HG02943 (cell line): ENCODE measurements around the gene PPIL4.

Experiments
- ATAC-seq: cut with Tn5 transposase; IDR thresholded peaks from one replicate; pipeline ENCODE4 v1.9.1; 2021; ENCODE audit warnings: mild to moderate bottlenecking, low read depth, moderate library complexity; ENCODE audit not compliant: unreplicated experiment

The PPIL4 gene

DNA sequence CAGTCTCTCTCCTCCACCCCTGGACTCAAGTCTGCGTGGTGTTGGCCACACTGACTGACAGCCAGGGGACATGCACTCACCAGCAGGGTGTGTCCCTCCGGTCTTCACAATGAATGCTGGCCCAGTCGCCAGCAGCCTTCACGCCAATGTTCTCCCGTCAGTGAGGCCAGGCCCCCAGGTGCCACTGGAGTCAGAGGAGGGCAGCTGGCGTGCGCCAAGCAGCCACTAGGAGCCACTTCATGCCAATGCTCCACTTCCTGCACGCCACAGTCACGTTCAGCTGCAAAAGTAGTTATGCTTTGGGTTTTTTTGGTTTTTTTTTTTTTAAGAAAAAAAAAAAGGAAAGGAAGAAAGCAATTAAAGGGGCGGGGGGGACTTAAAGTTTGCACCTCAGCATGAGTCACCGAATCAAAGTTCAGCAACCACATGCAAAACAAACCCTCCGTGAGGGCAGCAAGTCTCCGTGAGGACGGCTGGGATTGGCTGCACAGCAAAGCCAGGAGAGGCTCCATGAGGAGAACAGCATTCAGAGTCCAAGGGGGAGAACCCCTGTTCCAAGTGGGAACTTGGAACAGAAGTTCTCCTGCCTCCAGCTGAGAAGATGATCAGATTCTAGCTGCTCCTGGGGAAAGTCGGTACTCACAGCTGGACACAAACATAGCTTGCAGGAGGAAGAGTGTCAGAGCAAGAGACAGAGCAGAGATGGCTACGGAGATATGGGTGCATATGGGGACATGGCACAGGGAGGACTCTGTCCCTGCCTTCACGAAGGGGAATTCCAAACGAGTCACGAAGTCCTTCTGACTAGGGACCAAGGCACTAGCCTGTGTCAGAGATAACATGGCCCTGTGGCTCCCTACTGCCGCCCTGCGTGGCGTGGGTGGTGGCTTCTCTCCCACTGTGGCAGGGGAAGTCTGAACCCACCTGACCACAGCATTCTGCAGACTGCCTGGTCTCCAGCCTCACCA, 60.8 kb downstream of the PPIL4 start, which contains the start of gene ZC3H12D:
Gene ZC3H12D (minus strand): TSS at position 282 of the 968 bp plus-strand sequence. CDS start 10,471 bp downstream, outside the sequence.
- ATAC-seq: peak; percentile 52

DNA sequence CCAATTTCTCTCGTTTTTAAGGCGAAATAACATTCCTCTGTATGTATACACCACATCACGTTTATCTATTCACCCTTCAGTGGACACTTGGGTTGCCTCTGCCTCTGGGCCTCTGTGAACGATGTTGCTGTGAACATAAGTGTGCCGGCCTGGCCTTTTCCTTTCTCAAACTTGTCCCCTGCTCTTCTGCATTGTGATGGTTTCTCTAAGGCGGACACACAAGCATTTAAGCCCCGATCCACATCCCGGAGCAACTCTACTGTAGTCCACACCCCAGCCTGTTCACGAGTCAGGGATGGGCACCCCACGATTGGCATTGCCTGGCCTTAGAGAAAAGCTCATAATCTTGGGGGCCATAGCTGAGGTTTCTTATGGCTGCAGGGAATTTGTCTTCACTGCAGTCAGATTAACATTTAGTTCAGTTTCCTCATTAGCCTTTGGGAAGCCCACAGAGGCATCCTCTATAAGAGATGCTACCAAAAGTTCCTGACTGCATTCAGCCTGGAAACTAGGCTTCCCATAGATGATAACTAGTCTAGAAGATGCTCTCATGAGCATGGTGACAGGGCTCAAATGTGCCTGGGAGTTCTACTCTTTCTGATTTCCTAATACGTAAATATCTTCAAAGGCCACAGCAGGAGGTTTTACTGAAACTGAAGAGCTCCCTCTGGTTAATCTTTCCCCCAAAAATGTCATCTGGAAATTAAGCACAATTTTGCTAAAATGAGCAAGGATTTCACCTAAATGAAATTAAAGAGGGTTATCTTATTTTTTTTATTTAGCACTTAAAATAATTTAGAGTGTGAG, 61.8 kb downstream of the PPIL4 start:
- ATAC-seq: no peak

DNA sequence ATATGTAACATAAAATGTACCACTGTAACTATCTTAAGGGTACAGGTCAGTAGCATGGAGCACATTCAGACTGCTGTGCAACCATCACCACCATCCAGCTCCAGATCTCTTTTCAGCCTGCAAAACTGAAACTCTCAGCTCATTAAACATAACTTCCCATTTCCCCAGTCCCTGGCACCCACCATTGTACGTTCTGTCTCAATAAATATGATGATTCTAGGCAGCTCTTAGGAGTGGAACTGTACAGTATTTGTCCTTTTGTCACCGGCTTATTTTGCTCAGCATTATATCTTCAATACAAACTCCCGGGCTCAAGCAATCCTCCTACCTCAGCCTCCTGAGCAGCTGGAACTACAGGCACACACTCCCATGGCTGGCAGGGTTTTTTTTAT, 62.5 kb downstream of the PPIL4 start:
- ATAC-seq: no peak

DNA sequence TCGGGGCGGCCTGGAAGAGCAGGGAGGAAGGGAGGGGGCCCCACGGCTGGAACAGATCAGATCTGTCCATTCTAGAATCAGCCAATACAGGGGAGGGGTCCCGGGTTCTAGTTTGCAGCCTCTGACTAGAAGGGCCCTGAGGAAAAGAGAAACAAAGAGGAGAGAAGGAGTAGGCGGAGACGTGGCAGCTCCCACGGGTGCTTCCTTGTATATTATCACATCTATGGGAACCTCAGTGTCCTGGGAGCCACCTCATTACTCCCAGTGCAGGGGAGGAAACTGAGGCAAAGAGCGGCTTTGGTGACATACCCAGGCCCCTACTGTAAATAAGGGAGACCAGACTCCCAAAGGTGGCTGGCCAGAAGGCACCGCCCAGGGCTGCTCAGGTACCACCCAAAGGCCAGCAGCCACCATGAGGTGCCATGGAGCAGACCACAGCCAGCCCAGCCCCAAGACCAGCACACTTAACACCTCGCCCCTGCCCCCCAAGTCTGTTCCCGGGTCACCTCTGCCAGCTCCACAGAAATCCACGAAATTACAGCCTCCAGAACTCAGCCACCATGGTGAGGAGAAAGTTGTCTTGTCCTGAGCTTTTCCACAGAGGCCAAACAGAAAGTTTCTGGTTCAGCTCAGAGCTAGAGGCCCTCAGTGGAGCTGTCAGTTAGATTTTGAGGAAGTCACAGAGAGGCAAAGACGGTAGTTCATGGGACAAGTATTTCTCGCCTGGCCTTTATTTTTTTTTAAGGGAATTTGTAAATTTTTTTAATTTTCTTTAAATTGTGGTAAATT, 63.1 kb downstream of the PPIL4 start:
- no peak for ATAC-seq

DNA sequence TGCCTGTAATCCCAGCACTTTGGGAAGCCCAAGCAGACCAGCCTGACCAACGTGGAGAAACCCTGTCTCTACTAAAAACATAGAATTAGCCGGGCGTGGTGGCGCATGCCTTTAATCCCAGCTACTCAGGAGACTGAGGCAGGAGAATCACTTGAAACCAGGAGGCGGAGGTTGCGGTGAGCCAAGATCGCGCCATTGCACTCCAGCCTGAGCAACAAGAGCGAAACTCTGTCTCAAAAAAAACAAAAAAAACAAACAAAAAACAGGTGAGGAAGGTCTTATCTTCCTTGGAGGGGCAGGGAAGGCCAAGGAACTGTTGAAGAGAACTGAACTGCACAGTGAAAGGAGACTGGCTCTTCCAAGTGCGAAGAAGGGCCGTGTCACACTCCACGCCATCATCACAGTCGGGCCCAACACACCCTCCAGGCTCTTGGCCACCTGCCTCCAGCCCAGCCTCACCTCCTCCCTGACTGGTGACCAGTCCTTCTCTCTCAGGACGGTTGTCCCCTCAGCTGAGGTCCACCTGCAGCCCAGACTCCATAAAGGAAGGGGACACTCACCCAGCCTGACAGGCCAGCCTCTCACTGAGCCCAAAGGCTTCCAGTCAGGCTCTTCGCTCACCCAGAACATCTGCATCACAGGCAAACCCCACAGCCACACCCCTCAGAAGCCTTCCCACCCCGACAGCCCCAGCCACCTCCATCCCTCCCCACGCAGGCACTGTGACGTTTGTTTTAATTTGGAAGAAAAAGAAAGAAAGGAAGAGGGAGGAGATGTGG, 65.2 kb downstream of the PPIL4 start:
- ATAC-seq: no peak

DNA sequence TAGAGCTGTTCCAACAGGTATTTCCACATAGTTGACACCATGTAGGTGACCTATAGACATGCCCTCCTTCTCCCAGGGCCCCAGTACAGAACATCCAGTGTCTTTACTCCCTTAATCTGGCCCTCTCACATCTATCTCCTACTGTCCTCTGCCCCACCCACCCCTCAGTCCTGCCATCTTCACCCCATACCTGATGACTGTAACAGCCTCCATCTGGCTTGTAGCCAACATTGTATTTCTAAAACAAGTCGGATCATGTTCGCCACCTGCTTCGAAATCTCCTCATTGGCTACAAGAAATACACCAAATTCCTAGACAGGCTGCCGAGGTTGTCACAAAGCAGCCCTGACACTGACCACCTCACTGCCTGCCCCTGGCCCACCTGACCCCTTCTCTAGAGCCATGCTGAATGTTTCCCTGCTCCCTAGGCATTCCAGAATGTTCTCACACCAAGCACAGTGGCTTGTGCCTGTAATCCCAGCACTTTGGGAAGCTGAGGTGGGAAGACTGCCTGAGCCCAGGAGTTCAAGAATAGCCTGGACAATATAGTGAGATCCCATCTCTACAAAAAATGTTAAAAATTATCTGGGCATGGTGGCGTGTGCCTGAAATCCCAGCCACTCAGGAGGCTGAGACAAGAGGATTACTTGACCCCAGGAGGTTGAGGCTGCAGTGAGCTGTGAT, 67.1 kb downstream of the PPIL4 start:
- ATAC-seq: no peak

DNA sequence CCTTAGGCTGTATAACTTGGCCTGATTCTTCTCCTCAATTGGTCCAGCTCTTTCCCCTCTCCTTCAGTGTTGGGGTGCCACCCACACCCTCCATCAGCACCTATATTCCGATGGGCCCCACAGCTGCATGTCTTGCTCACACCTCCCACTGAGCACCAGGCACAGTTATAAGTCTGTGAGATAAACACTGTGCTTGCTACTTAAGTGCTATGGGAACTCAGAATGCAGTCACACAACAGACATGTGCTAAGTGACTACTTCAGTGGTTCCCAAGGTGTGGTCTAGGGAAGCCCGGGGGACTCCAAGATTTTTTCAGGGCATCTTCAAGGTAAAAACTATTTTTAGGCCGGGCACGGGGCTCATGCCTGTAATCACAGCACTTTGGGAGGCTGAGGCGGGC, 68.3 kb downstream of the PPIL4 start:
- ATAC-seq: no peak

DNA sequence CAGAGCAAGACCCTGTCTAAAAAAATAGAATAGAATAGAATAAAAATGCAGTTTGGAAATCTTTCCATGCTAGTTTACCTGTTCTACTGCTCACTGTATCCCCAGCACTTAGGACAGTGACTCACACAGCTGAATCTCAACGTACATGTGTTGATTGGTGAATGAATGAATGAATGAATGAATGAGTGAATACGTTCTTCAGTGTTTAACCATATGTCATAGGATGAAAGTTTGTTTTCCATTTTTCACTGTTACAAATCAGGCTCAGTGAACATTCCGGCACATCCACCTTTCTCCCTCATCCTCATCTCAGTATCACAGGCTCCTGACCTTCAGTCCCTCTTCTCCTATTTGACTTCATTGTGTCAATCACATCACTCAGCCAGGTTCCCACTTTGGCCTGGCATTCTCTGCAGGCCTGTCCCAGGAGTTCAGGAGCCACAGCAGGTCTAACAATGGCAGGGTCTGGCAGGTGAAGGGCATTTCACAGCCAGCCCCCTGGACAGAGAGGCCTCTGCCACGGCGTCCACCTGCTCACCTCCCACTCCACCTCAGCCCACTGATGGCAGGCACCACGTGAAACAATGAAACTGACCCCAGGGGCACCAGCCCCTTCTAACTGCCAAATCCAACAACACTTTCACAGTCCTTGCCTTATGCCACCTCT, 68.9 kb downstream of the PPIL4 start:
- ATAC-seq: no peak

DNA sequence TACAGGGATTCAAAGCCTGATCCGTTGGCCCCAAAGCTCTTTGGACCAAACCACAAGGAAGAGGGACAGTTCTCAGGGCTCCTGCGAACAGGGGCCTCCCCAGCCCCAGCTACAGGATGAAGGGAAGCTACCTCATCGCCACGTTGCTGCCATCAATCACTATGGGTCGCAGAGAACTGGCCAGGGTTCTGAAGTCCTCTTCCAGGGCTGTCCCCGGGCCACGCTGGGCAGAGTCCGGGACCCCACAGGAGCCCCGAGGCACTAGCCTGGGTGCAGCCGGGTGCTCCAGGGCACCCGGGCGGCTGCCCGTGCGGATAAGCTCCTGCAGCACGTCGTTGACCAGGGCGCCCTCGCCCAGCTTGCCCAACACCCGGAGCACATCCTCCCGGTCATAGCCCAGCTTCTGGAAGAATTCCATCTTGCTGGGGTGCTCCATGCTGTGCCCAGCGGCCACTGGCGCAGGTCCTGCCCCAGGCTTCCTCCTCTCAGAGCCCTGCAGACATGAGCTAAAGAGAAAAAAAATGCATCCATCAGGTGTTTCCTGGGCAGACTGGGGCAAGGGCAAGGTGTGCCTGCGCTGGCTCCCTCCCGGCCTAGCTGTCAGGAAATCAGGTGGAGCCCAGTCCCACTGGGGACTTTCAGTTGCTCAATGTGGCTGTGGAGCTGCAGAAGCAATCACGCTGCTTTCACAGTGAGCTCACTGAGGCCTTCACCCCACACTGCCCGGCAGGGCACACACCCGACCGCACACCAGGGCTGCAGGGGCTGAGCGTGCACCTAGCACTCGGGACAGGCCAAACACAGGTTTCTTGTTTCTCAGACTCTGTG, 71.5 kb downstream of the PPIL4 start:
- no peak for ATAC-seq

DNA sequence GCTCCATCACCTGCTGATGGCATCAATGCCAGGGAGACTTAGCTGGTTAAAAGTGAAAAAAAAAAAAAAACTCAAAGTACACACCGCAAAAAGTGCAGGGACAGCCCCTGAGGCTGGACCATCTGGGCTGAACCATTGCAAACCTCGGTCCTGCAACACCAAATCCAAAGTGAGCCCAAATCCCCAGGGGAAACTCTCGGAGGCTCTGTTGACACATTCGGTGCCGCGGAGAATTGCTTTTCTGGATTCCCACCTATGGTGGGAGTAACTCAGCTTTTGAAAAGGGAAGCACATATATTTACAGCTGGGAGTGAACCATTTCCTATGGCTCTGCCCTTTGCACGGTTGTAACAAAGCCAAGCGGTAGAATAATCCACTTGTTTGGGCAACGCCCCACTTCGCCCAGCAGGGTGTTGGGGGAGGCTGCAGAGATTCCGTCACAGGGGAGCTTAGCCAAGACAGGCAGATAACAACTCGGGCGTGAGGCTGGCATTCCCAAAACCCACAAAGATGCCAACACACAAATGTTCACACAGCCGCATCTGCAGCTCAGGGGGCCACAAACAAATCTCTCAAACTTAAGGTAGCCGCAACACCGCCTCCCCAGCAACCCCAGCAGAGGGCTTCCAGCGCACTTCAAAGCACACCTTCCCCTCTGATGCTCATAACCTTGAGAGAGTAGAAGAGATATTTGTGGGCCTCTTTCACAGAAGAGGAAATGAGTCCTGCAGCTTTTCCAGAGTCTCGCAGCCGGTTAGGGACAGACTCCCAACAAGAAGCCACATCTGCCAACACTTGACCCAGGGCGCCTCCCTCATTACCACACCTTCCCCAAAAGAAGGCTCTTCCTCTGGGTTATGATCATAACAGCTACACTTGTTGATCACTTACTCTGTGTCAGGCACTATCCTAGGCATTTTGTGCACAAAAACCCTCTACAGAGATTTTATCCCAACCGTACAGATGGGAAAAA, 72.5 kb downstream of the PPIL4 start:
- no peak for ATAC-seq

DNA sequence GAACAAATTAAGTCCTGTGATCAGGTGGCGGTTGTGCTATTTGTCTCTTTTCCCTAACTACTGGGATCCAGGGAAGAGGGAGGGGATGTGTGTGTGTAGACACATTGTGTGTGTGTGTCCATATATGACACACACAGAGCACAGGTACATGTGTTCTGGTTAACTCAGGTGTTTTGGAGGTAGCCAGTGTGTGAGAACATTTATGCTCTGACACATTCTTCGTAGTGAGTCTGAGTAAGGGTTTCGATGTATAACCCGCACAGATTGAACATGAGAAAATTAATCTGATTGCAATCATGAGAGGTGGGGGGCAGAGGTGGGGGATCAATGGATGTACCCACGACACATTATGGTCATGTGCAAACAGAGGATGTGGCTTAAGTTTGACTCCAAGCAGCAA, 73.6 kb downstream of the PPIL4 start:
- ATAC-seq: no peak

DNA sequence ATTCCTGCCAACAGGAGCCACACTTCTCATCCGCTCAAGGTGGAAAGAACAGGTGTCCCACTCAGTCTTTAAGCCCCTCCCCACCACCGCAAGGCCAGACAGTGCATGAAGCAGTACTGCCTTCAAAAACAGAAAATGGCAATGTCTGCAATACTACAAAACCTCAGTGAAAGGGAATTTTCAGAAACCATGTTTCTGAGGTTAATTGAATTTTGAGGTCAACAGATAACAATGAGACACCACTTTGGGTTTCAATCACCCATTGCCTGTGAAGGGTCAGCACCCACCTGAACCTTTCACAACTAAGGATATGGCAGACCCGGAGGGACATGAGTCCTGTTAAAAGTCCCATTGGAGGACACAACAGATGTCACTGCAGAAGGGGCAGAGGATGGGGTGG, 74.0 kb downstream of the PPIL4 start:
- peak; percentile 24 for ATAC-seq

DNA sequence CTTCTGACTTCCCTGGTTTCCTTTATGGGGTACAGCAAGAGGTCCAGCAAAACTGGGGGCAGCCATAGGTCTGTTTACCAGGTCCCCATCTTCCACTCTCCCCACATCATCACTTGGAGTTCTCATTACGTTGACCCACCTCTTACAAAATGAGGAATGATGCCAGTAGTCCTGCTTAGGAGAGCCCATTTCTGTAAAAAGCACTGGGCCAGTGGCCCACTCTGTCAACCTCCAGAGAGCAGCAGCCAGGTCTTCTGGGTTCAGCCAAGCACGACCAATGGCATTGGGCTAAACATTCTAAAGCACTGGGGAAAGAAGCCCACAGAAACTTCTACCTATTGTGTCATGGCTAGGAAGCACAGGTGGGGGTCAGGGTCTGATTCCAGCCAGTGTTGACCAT, 74.9 kb downstream of the PPIL4 start:
- no peak for ATAC-seq

DNA sequence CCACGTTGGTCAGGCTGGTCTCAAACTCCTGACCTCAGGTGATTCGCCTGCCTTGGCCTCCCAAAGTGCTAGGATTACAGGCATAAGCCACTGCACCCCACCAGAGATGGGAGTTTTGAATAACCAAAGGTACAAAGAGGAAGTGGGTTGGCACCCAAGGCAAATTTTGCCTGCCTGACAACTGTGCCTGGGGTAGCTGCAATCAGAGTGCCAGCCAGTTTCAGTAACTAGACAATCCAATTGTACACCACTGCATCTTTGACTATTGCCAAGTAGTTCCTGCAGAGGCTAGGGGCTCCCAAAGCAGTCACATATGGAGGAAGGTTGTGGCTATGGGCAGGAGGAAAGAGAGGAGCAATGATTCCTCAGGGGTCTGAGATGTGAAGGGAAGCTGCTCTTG, 77.7 kb downstream of the PPIL4 start:
- ATAC-seq: peak; percentile 39

DNA sequence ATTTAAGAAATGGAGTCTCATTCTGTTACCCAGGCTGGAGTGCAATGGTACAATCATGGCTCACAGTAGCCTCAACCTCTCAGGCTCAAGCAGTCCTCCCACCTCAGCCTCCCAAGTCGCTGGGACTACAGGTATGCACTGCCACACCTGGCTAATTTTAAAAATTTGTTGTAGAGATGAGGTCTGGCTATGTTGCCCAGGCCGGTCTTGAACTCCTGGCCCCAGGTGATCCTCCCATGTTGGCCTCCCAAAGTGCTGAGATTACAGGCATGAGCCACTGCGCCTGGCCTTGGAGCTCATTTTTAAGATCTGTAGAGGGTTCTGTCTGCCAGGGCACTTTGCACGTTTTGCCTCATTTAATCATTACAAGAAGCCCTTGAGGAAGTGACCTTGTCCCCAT, 78.6 kb downstream of the PPIL4 start:
- no peak for ATAC-seq

DNA sequence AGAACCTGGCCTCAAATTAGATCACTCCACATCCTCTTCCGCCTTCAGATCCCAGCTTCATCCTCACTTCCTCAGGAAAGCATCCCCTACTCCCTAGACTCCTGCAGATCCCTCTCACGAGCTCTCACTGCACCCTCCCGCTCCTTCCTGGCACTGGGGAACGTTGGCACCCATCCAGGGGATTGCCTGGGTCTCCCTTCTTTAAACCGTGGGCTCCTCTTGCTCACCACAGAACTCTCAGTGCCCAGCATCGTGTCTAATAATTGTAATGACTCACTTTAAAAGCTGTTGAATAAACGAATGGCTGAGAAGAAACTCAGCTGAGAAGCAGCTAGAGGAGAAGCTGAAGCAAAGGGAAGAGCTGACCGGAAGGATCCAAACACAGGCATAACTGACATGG, 81.4 kb downstream of the PPIL4 start:
- ATAC-seq: no peak

DNA sequence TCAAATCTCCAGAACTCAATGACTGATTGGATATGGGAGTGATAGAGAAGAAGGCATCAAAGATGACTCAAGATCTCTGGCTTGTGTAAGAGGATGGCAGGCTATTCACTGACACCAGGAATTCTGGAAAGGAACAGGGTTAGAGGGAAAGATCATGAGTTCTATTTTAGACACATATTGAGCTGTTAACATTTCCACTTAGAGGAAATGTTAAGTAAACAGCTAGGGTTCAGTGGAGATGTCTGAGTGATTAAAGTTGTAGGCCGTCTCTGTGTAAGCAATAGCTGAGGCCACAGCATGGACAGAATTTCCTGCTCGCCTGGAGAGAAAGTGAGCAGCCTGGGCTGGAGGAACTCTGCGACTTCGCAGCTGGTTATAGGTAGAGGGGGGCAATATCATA, 82.1 kb downstream of the PPIL4 start:
- no peak for ATAC-seq
